Measurements from ENCODE around the gene SDHA. TPM values are rescaled to one million over a fixed set of nuclear protein-coding genes. Genes with fewer than 3 reads are reported as not detected.

Gene SDHA
- total and polyA plus RNA-seq, 4 donors: 60.0 to 105 (median 91.4) TPM

- Histone ChIP-seq H3K27me3 (ENCODE audit: control insufficient read depth in 3 of 3, insufficient read depth in 3 of 3, low read length in 2 of 3) (no peaks in the 10 kb centered on the region), H3K9ac (ENCODE audit: insufficient read depth in 1 of 2, low read length in 2 of 2) (no peak overlapping the region), H3K27ac (ENCODE audit: low read depth in 1 of 2, low read length in 1 of 2) (no peak overlapping the region), H3K4me1 (ENCODE audit: control insufficient read depth in 5 of 5, insufficient read depth in 5 of 5, low read length in 5 of 5) (peaks cover 0 to 18% (median 3%) of the 10 kb centered on the region in 5 donors), H3K4me3 (no peak overlapping the region), H3K9me3 (ENCODE audit: control insufficient read depth in 4 of 4, insufficient read depth in 3 of 4, low read length in 3 of 4) (no peaks in the 10 kb centered on the region), H3K36me3 (ENCODE audit: control insufficient read depth in 4 of 4, insufficient read depth in 4 of 4, low read length in 4 of 4) (peaks cover 0 to 3% (median 0%) of the 10 kb centered on the region in 4 donors)
- 90 to 91% methylated on average over 13 of the region's 13 CpGs for WGBS, 2 donors
- ATAC-seq (ENCODE audit: insufficient read depth, low FRiP score) (no peak), DNase-seq (peak in 1 of 3 donors; percentile 3)
- no peak for TF ChIP-seq CTCF (IDR thresholded peaks at IDR 0.05; ENCODE audit: control extremely low read depth, extremely low read depth)
These were observed 45.7 kb upstream of the SDHA start for GRCh38 chr5:172421-172820.

GRCh38 chr5:172841-173251 is 45.3 kb upstream of the SDHA start:
- 75 to 79% methylated on average over 17 of the region's 17 CpGs for WGBS, 2 donors
- no peak overlapping the region for H3K9ac ChIP-seq (ENCODE audit: insufficient read depth in 1 of 2, low read length in 2 of 2)

DNA sequence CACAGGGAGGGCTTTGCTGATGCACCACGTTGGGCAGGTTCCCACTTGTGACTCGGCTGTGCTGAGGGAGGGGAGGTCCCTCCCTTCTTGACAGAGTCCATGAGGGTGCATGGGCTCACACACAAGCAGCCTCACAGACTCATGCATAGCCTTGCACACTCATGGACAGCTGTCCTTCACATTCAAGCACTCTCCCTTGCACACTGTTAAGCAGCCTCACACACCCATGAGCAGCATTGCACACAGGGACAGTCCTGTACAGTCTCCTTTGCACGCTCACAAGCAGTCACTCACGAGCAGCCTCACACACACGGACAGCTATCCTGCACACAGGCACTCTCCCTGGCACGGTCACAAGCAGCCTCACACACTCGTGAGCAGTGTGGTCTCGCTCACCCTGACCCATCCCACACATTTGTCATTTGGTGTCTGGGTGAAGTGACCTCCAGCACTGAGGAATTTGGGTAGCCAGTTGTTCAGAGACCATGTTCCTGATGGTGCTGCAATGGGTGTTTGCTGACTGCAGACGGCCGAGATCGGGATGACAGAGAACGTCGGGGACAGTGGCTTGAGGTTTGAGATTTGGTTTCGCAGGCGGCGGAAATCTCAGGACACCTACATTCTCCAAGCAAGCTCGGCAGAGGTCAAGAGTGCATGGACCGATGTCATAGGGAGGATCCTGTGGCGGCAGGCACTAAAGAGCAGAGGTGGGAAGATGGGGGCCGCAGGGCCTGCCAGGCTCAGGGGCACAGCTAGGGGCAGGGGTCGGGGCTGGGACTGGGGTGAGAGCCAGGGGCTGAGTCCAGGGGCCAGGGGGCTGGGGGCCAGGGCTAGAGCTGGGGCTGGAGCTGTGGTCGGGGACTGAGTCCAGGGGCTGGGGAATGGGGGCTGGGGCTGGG is 44.5 kb upstream of the SDHA start:
- H3K9ac ChIP-seq (ENCODE audit: insufficient read depth in 1 of 2, low read length in 2 of 2): no peak overlapping the region
- H3K27me3 ChIP-seq (ENCODE audit: control insufficient read depth in 3 of 3, insufficient read depth in 3 of 3, low read length in 2 of 3): no peaks in the 10 kb centered on the region
- ATAC-seq (ENCODE audit: insufficient read depth, low FRiP score) (no peak), DNase-seq (no peak)
- peaks cover 0 to 3% (median 0%) of the 10 kb centered on the region in 4 donors for H3K36me3 ChIP-seq (ENCODE audit: control insufficient read depth in 4 of 4, insufficient read depth in 4 of 4, low read length in 4 of 4)
- TF ChIP-seq CTCF (IDR thresholded peaks at IDR 0.05; ENCODE audit: control extremely low read depth, extremely low read depth): no peak
- H3K27ac ChIP-seq (ENCODE audit: low read depth in 1 of 2, low read length in 1 of 2): no peak overlapping the region
- WGBS, 2 donors: 82 to 88% methylated on average over 22 of the region's 22 CpGs
- no peak overlapping the region for H3K4me3 ChIP-seq
- peaks cover 0 to 13% (median 3%) of the 10 kb centered on the region in 5 donors for H3K4me1 ChIP-seq (ENCODE audit: control insufficient read depth in 5 of 5, insufficient read depth in 5 of 5, low read length in 5 of 5)
- H3K9me3 ChIP-seq (ENCODE audit: control insufficient read depth in 4 of 4, insufficient read depth in 3 of 4, low read length in 3 of 4): no peaks in the 10 kb centered on the region

More at GRCh38 chr5:172841-173251, 45.3 kb upstream of the SDHA start:
- H3K27me3 ChIP-seq (ENCODE audit: control insufficient read depth in 3 of 3, insufficient read depth in 3 of 3, low read length in 2 of 3): no peaks in the 10 kb centered on the region
- ATAC-seq (ENCODE audit: insufficient read depth, low FRiP score): no peak
- no peak overlapping the region for H3K4me3 ChIP-seq
- peaks cover 0 to 18% (median 3%) of the 10 kb centered on the region in 5 donors for H3K4me1 ChIP-seq (ENCODE audit: control insufficient read depth in 5 of 5, insufficient read depth in 5 of 5, low read length in 5 of 5)
- H3K9me3 ChIP-seq (ENCODE audit: control insufficient read depth in 4 of 4, insufficient read depth in 3 of 4, low read length in 3 of 4): no peaks in the 10 kb centered on the region
- no peak for TF ChIP-seq CTCF (IDR thresholded peaks at IDR 0.05; ENCODE audit: control extremely low read depth, extremely low read depth)
- H3K36me3 ChIP-seq (ENCODE audit: control insufficient read depth in 4 of 4, insufficient read depth in 4 of 4, low read length in 4 of 4): peaks cover 0 to 3% (median 0%) of the 10 kb centered on the region in 4 donors
- H3K27ac ChIP-seq (ENCODE audit: low read depth in 1 of 2, low read length in 1 of 2): no peak overlapping the region
- DNase-seq: peak in 1 of 3 donors; percentile 6
